NCI-H2029 treated with DMSO at 0.1 percent for 48 hours (cell line): Measurements from ENCODE around the gene SVEP1.
A peak's percentile ranks its signal among the peaks of the same experiment; 100 is the strongest.
"Not testable (repeated sequence)": the region's sequence is repeated elsewhere in the genome, so short reads cannot be mapped to it uniquely, and the experiment has no call there.

Experiments
- DNase-seq: peaks from one replicate; lab custom pipeline; 2025; lab: John Stamatoyannopoulos, UW

The SVEP1 gene

GRCh38 chr9:110358992-110359391, 220.5 kb downstream of the SVEP1 start:
- not testable (repeated sequence) for DNase-seq

GRCh38 chr9:110357505-110357904, 222.0 kb downstream of the SVEP1 start:
- DNase-seq, result no peak

- no peak for DNase-seq
Measured at GRCh38 chr9:110356639-110357395, 222.7 kb downstream of the SVEP1 start.

GRCh38 chr9:110355911-110356310, 223.6 kb downstream of the SVEP1 start:
- DNase-seq, result no peak

GRCh38 chr9:110351009-110351467, 228.5 kb downstream of the SVEP1 start:
- DNase-seq, result no peak

- DNase-seq, result no peak
Measured at GRCh38 chr9:110346325-110346724, 233.2 kb downstream of the SVEP1 start.

GRCh38 chr9:110344821-110345220, 234.7 kb downstream of the SVEP1 start:
- no peak for DNase-seq

- DNase-seq, result no peak
Measured at GRCh38 chr9:110343551-110343950, 236.0 kb downstream of the SVEP1 start.

GRCh38 chr9:110340306-110340705, 239.2 kb downstream of the SVEP1 start:
- no peak for DNase-seq

- no peak for DNase-seq
Measured at GRCh38 chr9:110338143-110338542, 241.4 kb downstream of the SVEP1 start.

GRCh38 chr9:110337727-110338126, 241.8 kb downstream of the SVEP1 start, which contains the start of gene TXNDC8:
Gene TXNDC8, minus strand, starts transcription at chr9:110337863.
- DNase-seq, result no peak

GRCh38 chr9:110336363-110336762, 243.2 kb downstream of the SVEP1 start:
- no peak for DNase-seq

- peak; percentile 13 for DNase-seq
Measured at GRCh38 chr9:110334871-110335270, 244.7 kb downstream of the SVEP1 start.

- DNase-seq, result no peak
Measured at GRCh38 chr9:110334183-110334582, 245.4 kb downstream of the SVEP1 start.

GRCh38 chr9:110332766-110333165, 246.8 kb downstream of the SVEP1 start:
- no peak for DNase-seq

GRCh38 chr9:110330484-110331105, 248.9 kb downstream of the SVEP1 start:
- no peak for DNase-seq

- DNase-seq, result peak; percentile 47
Measured at GRCh38 chr9:110329639-110330230, 249.8 kb downstream of the SVEP1 start.

- DNase-seq, result no peak
Measured at GRCh38 chr9:110328763-110329162, 250.8 kb downstream of the SVEP1 start.

GRCh38 chr9:110327716-110328115, 251.8 kb downstream of the SVEP1 start:
- DNase-seq, result no peak

GRCh38 chr9:110323818-110324217, 255.7 kb downstream of the SVEP1 start:
- no peak for DNase-seq

GRCh38 chr9:110320651-110321445, 258.7 kb downstream of the SVEP1 start:
- no peak for DNase-seq

- DNase-seq, result no peak
Measured at GRCh38 chr9:110319781-110320492, 259.6 kb downstream of the SVEP1 start.
